IPS DF 19.7 (cell line): ENCODE measurements around the gene ZBED3.

ENCODE experiments used
- DNase-seq: peaks from one replicate; pipeline ENCODE4 v3.0.0-alpha.2; 2013; ENCODE audit warnings: low read depth, low spot score

ZBED3 gene

DNA sequence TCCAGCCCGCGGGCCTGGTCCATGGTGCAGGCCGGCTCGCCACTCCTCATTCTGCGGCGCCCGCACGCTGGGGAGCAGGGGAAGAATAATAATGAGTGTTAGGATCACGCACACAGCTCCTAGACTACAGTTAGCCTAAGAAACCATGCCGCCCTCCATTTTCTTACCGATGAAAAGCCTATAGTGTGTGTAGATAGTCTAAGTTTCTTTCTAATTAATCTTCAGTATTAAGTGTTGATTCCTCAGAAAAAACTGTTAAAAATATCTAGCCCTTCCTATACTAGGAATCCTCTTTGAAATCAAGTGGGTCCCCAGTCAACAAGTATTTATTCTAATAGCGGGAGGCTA lies 9.3 kb downstream of the ZBED3 start:
- DNase-seq: no peak

DNA sequence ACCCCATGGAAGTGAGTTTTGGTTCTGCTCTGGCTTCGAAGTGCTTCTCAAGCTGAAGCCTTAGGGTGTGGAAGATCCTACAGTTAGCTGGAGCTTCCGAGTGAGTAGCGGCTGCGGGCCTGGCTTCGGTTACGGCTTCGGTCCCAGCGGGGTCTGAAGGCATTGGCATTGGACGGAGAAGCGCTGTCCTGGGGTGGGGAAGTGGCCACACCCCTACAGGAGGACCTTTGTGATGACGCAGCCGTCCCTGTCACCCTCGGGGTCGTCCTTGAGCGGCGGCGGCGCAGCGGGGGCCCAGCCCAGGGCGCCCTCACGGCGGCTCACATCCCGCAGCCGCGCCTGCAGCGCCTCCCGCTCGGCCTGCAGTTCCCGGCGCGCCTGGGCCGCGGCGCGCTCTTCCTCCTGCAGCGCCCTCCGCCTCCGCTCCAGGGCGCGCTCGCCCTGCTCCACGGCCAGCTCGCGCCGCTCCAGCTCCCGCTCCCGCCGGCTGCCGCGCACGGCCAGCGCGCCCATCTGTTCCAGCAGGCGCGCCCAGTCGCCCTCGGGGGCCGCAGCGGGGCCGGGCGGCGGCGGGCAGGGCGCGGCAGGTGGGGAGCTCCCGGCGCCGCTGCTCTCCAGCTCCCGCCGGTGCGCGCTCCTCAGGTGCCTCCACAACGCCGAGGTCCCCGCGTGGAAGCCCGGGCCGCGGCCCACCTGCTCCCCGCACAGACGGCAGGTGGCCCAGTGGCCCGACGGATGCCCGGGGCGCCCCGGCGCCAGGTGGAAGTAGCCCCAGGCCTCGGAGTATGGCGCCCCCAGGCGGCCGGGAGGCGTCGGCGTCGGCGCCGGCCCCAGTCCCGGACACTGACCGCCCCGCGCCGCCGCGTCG lies 9.9 kb downstream of the ZBED3 start:
- no peak for DNase-seq

DNA sequence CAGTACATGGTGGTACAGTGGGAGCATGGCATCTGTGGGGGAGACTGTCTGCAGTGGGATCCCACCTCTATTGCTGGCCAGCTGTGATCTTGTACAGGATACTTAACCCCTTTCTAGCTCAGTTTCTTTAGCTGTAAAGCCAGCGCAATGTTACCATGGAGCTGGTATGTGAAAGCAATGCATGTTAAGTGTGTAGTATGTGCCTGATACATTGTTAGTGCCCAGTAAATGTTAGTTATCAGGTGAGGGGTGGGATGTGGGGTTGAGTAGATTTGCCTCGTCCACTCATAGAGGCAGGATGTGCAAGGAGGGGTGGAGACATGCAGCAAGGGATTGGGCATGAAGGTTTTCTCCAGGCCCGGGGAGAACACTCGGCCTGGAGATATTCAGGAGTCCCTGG lies 12.3 kb downstream of the ZBED3 start:
- DNase-seq: no peak

DNA sequence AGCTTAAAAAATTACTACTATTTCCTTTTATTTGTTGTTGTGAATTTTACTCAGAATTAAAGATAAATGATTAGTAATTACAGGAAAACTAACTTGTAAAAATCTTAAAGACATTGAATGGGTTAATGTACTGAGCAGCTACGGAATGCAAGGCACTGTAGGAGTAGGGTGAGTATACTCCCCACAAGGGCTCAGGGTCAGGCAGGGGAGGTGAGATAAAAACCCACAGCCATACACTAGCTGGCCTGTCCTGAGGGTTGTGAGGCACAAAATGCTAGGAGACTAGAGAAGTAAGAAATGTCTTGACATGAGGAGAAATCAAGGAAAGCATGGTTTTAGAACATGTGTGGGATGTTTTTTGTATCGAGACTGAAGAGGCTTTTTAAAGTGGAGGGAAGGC lies 13.4 kb downstream of the ZBED3 start:
- no peak for DNase-seq

DNA sequence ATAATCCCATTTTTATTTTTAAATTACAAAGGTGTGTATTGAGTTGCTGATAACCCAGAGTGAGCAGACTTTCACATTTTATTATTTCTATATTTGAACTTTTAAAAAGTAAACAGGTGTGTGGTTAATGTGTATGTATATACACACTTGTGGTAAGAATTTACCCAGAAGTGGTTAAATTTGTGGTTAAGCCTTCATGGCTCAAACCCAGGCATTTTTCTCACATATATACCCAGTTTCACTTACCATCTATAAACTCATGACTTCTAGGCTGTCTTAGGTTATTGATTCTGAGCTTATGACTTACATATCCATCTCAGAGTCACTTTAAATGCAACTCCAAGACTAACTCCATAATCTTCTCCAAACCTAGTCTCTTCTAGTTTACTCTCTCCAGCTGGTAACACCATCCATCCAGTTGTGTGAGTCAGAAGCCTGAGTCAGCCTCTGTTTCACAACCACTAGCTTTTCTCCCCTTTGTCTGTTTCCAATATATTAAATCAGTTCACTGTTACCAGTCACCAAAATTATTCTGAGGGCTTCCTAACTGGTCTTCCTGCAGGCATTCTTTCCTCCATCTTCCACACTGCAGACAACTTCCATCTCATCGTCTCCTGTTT lies 20.2 kb downstream of the ZBED3 start:
- no peak for DNase-seq

DNA sequence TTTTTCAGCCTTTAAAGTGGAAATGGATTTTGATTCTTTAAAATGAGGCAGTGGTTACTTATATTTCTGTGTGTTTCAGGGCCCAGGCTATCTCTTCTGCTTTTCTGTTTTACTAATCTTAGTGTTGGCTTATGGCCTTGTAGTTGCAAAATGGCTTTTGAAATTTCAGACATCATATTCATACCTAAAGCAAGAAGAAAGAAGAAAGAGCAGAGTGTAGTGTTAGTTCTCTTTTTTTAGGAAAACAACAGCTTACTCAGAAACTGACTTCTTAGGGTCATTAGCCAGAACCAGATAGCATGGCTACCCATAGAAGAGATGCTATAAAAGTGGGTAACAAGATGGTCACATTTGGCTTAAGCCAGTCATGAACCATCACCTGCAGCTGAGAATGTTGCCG lies 20.9 kb downstream of the ZBED3 start:
- DNase-seq: no peak

- DNase-seq: no peak
These were observed 21.8 kb downstream of the ZBED3 start for GRCh38 chr5:77065256-77065655.

GRCh38 chr5:77064040-77064439 lies 23.0 kb downstream of the ZBED3 start:
- no peak for DNase-seq

DNA sequence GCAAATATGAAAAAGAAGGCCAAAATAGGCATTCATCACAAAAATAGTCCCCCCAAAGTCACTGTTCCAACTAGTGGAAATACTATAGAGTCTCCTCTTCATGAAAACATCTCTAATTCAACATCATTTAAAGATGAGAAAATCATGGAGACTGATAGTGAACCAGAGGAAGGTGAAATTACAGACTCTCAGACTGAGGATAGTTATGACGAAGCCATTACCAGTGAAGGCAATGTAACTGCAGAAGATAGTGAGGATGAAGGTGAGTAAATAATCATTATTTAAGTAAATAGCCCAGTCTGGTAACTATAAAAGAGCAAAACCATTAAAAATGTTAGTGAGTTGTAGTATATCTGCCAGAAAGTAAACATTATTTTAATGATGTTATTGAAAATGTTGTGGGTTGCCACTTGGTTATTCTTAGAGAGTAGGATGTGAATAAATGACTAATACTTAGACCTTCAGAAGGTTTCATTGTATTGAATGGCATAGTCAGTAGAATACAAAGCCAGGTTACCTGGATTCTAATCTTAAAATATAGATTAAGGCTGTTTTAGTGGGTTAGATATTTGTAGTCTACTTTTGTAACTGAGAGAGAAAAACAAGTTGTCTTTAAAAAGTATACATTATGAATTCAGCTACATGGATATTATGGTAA lies 40.5 kb downstream of the ZBED3 start:
- DNase-seq: no peak

DNA sequence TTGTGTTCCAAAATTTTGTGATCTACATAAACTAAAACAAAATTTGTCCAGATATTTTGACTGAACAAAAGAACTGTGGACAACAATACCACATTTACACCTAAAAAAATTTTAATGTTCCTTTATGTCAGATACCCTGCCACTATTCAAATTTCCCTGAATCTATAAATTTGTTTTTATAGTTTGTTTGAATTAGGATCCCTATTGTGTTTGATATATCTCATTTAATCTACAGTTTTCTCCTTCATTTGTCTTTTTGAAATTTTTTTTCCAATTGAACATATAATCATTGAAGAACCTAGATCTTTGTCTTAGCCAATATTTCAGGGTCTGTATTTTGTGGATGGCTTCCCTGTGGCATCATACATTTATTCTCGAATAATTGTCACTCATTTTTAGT lies 51.1 kb downstream of the ZBED3 start:
- DNase-seq: no peak

GRCh38 chr5:77033338-77033737 lies 53.7 kb downstream of the ZBED3 start:
- DNase-seq: no peak

DNA sequence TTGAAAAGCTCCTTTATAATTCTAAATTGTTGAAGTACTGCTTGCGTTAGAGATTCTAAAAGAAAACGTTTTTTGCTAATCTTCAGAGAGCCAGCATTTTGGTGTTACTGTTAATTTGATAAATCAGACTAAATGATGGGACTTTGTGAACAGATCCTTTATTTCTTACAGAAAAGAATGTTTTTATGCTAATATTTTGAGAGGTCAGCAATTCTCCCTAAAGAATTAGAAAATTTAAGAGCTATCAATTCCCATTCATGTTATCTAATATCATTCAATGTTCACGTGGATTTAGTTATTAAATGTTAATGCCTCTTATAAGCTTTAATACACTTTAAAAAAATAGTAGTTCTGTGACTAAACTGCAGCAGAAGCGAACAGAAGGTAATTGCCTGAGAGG lies 54.5 kb downstream of the ZBED3 start:
- DNase-seq: no peak

- DNase-seq: no peak
These were observed 55.2 kb downstream of the ZBED3 start for GRCh38 chr5:77031891-77032290.

GRCh38 chr5:77030097-77031071 lies 56.7 kb downstream of the ZBED3 start, which contains the start of gene AGGF1:
Gene AGGF1 (plus strand): TSS chr5:77030404. CDS start chr5:77030767, 363 bp downstream.
- peak; percentile 86 for DNase-seq

- DNase-seq: no peak
These were observed 57.7 kb downstream of the ZBED3 start for GRCh38 chr5:77029376-77029885.

GRCh38 chr5:77028631-77029375 lies 58.3 kb downstream of the ZBED3 start:
- no peak for DNase-seq

DNA sequence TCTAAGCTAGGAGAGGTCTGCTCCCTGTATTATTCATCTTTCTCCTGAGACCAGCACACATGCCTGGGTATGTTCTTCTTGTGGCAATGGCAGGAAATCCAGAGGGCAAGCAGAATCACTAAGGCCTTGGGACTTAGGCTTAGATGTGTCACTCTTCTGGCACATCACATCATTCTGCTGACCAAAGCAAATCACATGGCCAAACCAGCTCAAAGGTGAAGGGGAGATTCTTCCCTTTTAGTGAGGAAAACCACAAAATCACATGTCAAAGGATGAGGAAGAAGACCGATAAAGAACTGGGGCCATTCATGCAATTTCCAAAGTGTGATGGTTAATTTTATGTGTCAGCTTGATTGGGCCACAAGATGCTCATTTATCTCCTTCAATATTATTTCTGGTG lies 62.6 kb downstream of the ZBED3 start:
- no peak for DNase-seq

- no peak for DNase-seq
These were observed 64.3 kb downstream of the ZBED3 start for GRCh38 chr5:77022511-77023417.
